Measurements from ENCODE around the gene DNM2. TPM values are rescaled to one million over a fixed set of nuclear protein-coding genes. Genes with fewer than 3 reads are reported as not detected.

Gene DNM2
- total and polyA plus RNA-seq, 9 of the 15 experiments (the other 6 are each of a cell fraction or from before 2014, with no cell fraction given): 2.2 to 161 (median 72.6) TPM

- ChIA-PET CTCF (ENCODE audit: low intra/inter-chr PET ratio) (no interaction called here), POLR2A (no interaction called here)
- 84% methylated on average over 3 of the region's 4 CpGs for WGBS (ENCODE audit: insufficient coverage, low coverage, missing lambda C conversion rate)
- Histone ChIP-seq H3K9me3 (replicated peaks; ENCODE audit: control insufficient read depth, insufficient read depth, low read depth, low read length) (no peaks in the 10 kb centered on the region), H3K4me2 (ENCODE audit: insufficient read depth, low read length) (no peak overlapping the region), H3K27ac (ENCODE audit: extremely low read depth, low read depth, low read length) (no peak overlapping the region), H3K4me3 (no peak overlapping the region), H3K27me3 (ENCODE audit: control insufficient read depth in 2 of 2, insufficient read depth in 2 of 2, low read length in 2 of 2) (no peaks in the 10 kb centered on the region), H3K9ac (ENCODE audit: insufficient read depth in 1 of 2, low read depth in 2 of 2, low read length in 2 of 2) (no peak overlapping the region), H2AFZ (ENCODE audit: low read depth, low read length) (no peak overlapping the region), H3K79me2 (ENCODE audit: control insufficient read depth, insufficient read depth, low read length) (peaks cover 98% of the 10 kb centered on the region), H3K36me3 (ENCODE audit: control insufficient read depth, insufficient read depth, low read length) (peaks cover 58% of the 10 kb centered on the region), H3K4me1 (replicated peaks in 1 of 2; ENCODE audit: control insufficient read depth in 2 of 2, insufficient read depth in 2 of 2, low read length in 2 of 2) (peaks cover 6 to 23% of the 10 kb centered on the region in 2 experiments; a peak in 4 of 5 replicates), H4K20me1 (replicated peaks; ENCODE audit: control insufficient read depth, insufficient read depth, low read length) (peaks cover 53% of the 10 kb centered on the region), H3K9me1 (ENCODE audit: control insufficient read depth, insufficient read depth, low read length) (peaks cover 7% of the 10 kb centered on the region)
- in situ Hi-C loops (cut with MboI) (no loop called here), intact Hi-C loops (cut with micrococcal nuclease) (no loop called here)
- BruUV-seq (replicated peaks): no TSS peak
- no peak for FAIRE-seq
- ATAC-seq: no peak
- DNase-seq (ENCODE audit: extremely low read depth in 1 of 4, low spot score in 3 of 4): no peak
- TF ChIP-seq ADNP (tag; IDR thresholded peaks at IDR 0.05) (peak; percentile 49; the same call in 1 of the 2 replicates), BCOR (IDR thresholded peaks at IDR 0.05) (peak; percentile 92), ZNF444 (CRISPR knock-in tag; IDR thresholded peaks at IDR 0.05) (no peak), PRDM10 (IDR thresholded peaks at IDR 0.05; ENCODE audit: partially characterized antibody) (no peak), HDAC2 (IDR thresholded peaks at IDR 0.05) (peak; percentile 59; the same call in 1 of the 2 replicates), KDM1A (IDR thresholded peaks at IDR 0.05) (peak in 1 of 2 experiments; percentile 54; a peak in 1 of 4 replicates), RREB1 (CRISPR knock-in tag; IDR thresholded peaks at IDR 0.05) (no peak), ZNF121 (CRISPR knock-in tag; conservative IDR thresholded peaks at IDR 0.05) (0 out of 2 replicates have a peak, but pooled peaks have one; percentile 9), ZNF277 (CRISPR knock-in tag; IDR thresholded peaks at IDR 0.05; ENCODE audit: borderline replicate concordance) (no peak), TFE3 (CRISPR knock-in tag; IDR thresholded peaks at IDR 0.05) (no peak), ZNF134 (CRISPR knock-in tag; conservative IDR thresholded peaks at IDR 0.05) (peak; percentile 39; the same call in 1 of the 2 replicates)
Observed at GRCh38 chr19:10725415-10725814, 7.5 kb downstream of the DNM2 start.
